C4-2B (cell line): ENCODE data around the gene CENATAC.
A peak's percentile ranks its signal among the peaks of the same experiment; 100 is the strongest.
"Not testable (repeated sequence)": the region's sequence is repeated elsewhere in the genome, so short reads cannot be mapped to it uniquely, and the experiment has no call there.

Experiments
- H3K27ac ChIP-seq: fragments of 450-650 bp; 2 replicates; pipeline ENCODE4 v1.5.1; 2017
- ZFX ChIP-seq: fragments of 450-650 bp; IDR thresholded peaks from 2 replicates; pipeline ENCODE4 v1.6.1; 2017
- TF ChIP-seq, protein P1 (sequence below): fragments of 450-650 bp; conservative IDR thresholded peaks from 2 replicates; pipeline ENCODE4 v1.5.1; 2017; ENCODE audit warnings: mild to moderate bottlenecking

CENATAC gene

DNA sequence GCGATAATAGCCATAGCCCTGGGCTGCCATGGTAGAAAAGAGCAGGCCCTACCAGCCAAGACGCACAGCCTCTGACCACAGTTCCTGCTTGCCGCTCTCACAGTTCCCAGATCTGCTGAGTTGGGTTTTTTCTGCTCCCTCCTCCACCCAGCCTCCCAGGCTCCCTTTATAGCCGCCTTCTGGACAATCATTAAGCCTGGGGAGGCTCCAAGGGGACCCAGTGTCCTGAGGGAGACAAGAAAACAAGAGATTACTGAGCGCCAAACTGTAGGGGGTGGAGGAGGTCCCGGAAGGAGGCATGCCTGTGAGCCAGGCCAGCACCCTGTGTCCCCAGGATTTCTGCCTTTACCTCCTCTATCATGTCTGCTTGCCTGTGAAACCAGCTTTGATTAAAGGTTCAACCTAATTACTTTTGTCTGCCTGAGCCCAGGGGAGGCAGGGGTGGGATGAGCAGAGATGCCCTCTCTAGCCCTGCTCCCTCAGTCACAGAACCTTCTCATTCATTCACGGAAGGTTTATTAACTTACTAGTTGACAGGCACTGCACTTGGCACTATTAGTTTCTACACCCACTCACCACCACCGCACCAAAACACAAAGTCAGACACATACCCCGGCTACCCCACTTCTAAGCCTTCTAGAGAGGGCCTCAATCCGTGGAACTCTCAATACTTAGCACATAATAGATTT, 31.5 kb downstream of the CENATAC start:
- TF ChIP-seq ZFX: no peak
- TF ChIP-seq, protein P1, sequence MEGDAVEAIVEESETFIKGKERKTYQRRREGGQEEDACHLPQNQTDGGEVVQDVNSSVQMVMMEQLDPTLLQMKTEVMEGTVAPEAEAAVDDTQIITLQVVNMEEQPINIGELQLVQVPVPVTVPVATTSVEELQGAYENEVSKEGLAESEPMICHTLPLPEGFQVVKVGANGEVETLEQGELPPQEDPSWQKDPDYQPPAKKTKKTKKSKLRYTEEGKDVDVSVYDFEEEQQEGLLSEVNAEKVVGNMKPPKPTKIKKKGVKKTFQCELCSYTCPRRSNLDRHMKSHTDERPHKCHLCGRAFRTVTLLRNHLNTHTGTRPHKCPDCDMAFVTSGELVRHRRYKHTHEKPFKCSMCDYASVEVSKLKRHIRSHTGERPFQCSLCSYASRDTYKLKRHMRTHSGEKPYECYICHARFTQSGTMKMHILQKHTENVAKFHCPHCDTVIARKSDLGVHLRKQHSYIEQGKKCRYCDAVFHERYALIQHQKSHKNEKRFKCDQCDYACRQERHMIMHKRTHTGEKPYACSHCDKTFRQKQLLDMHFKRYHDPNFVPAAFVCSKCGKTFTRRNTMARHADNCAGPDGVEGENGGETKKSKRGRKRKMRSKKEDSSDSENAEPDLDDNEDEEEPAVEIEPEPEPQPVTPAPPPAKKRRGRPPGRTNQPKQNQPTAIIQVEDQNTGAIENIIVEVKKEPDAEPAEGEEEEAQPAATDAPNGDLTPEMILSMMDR: no peak
- peak overlapping the region; percentile 93 for H3K27ac ChIP-seq

GRCh38 chr11:119030029-119030328, 32.0 kb downstream of the CENATAC start:
- TF ChIP-seq, protein P1: no peak
- TF ChIP-seq ZFX: 0 out of 2 replicates have a peak, but pooled peaks have one; percentile 42
- H3K27ac ChIP-seq: peak overlapping the region; percentile 93

GRCh38 chr11:119030329-119031047, 32.5 kb downstream of the CENATAC start, which contains the start of gene SLC37A4:
TSS of gene SLC37A4 (minus strand) at chr11:119030877.
- TF ChIP-seq, protein P1: no peak; the same call in 1 of the 2 replicates
- H3K27ac ChIP-seq: peak within 1 kb of the TSS; percentile 93

- TF ChIP-seq, protein P1: no peak
- no peak for TF ChIP-seq ZFX
- H3K27ac ChIP-seq: no peak overlapping the region
Observed at GRCh38 chr11:119031912-119032280, 34.0 kb downstream of the CENATAC start.

- not testable (repeated sequence) for H3K27ac ChIP-seq
Observed at GRCh38 chr11:119033421-119033820, 35.5 kb downstream of the CENATAC start.

- H3K27ac ChIP-seq: no peak overlapping the region
- TF ChIP-seq ZFX: no peak
- TF ChIP-seq, protein P1: no peak
Observed at GRCh38 chr11:119034813-119035212, 36.9 kb downstream of the CENATAC start.

- TF ChIP-seq, protein P1: no peak
- no peak for TF ChIP-seq ZFX
- H3K27ac ChIP-seq: no peak overlapping the region
Observed at GRCh38 chr11:119038884-119039283, 40.9 kb downstream of the CENATAC start.

GRCh38 chr11:119039471-119039870, 41.5 kb downstream of the CENATAC start:
- H3K27ac ChIP-seq: not testable (repeated sequence)
